ENCODE results near the gene LCLAT1. TPM values are rescaled to one million over a fixed set of nuclear protein-coding genes. Genes with fewer than 3 reads are reported as not detected.

LCLAT1 gene
- total RNA-seq, 2 experiments from 2014 or later: 9.2 to 19.6 TPM

- intact Hi-C loops (cut with micrococcal nuclease; ENCODE audit: unreplicated experiment): no loop called here
Observed at GRCh38 chr2:30647752-30648457, 200.9 kb downstream of the LCLAT1 start.

GRCh38 chr2:30649278-30649677 lies 202.2 kb downstream of the LCLAT1 start:
- TF ChIP-seq EZH2phosphoT487 (IDR thresholded peaks at IDR 0.05; ENCODE audit: borderline replicate concordance, low read depth, low read length) (no peak), CTCF (conservative IDR thresholded peaks at IDR 0.05; ENCODE audit: low read length) (no peak)
- Histone ChIP-seq H3K36me3 (ENCODE audit: insufficient read depth, low read length) (no peaks in the 10 kb centered on the region), H3K4me2 (ENCODE audit: low read length) (no peak overlapping the region), H3K79me2 (ENCODE audit: insufficient read depth, low read depth, low read length) (no peaks in the 10 kb centered on the region), H3K27ac (ENCODE audit: low read depth, low read length, poor library complexity, severe bottlenecking) (no peak overlapping the region), H3K9me2 (ENCODE audit: insufficient read depth, low read length) (no peaks in the 10 kb centered on the region), H2AFZ (ENCODE audit: low read length) (no peak overlapping the region), H3K9me3 (ENCODE audit: low read length) (no peaks in the 10 kb centered on the region), H3K4me3 (ENCODE audit: low read depth, low read length, poor library complexity, severe bottlenecking) (no peak overlapping the region), H4K20me1 (ENCODE audit: insufficient read depth, low read length) (no peaks in the 10 kb centered on the region), H3K4me1 (ENCODE audit: insufficient read depth, low read length, poor library complexity, severe bottlenecking) (no peaks in the 10 kb centered on the region)
- POLR2A ChIA-PET: no interaction called here
- intact Hi-C loops (cut with micrococcal nuclease; ENCODE audit: unreplicated experiment): no loop called here
- CTCF ChIA-PET (ENCODE audit: unreplicated experiment): no interaction called here
- BruUV-seq (replicated peaks): no TSS peak
- DNase-seq (ENCODE audit: low spot score): no peak

More at GRCh38 chr2:30647752-30648457, 200.9 kb downstream of the LCLAT1 start:
- Histone ChIP-seq H3K4me3 (ENCODE audit: low read depth, low read length, poor library complexity, severe bottlenecking) (no peak overlapping the region), H3K36me3 (ENCODE audit: insufficient read depth, low read length) (no peaks in the 10 kb centered on the region), H4K20me1 (ENCODE audit: insufficient read depth, low read length) (no peaks in the 10 kb centered on the region), H3K9me3 (ENCODE audit: low read length) (no peaks in the 10 kb centered on the region), H3K4me1 (ENCODE audit: insufficient read depth, low read length, poor library complexity, severe bottlenecking) (no peaks in the 10 kb centered on the region), H2AFZ (ENCODE audit: low read length) (no peak overlapping the region), H3K79me2 (ENCODE audit: insufficient read depth, low read depth, low read length) (no peaks in the 10 kb centered on the region), H3K9me2 (ENCODE audit: insufficient read depth, low read length) (no peaks in the 10 kb centered on the region), H3K27ac (ENCODE audit: low read depth, low read length, poor library complexity, severe bottlenecking) (no peak overlapping the region), H3K4me2 (ENCODE audit: low read length) (no peak overlapping the region)
- no TSS peak for BruUV-seq (replicated peaks)
- TF ChIP-seq EZH2phosphoT487 (IDR thresholded peaks at IDR 0.05; ENCODE audit: borderline replicate concordance, low read depth, low read length) (no peak), CTCF (conservative IDR thresholded peaks at IDR 0.05; ENCODE audit: low read length) (no peak)
- no peak for DNase-seq (ENCODE audit: low spot score)
- POLR2A ChIA-PET: interaction anchor here (0.6 kb wide), 1 partner anchor 10 kb away, joined by 3 read pairs; no protein-coding TSS in a partner anchor
- CTCF ChIA-PET (ENCODE audit: unreplicated experiment): no interaction called here

GRCh38 chr2:30649828-30650227 lies 202.8 kb downstream of the LCLAT1 start:
- H3K4me1 ChIP-seq (ENCODE audit: insufficient read depth, low read length, poor library complexity, severe bottlenecking): no peaks in the 10 kb centered on the region
- H3K9me3 ChIP-seq (ENCODE audit: low read length): no peaks in the 10 kb centered on the region
- no peak overlapping the region for H2AFZ ChIP-seq (ENCODE audit: low read length)
- H3K4me3 ChIP-seq (ENCODE audit: low read depth, low read length, poor library complexity, severe bottlenecking): no peak overlapping the region
- no peak overlapping the region for H3K4me2 ChIP-seq (ENCODE audit: low read length)
- H3K9me2 ChIP-seq (ENCODE audit: insufficient read depth, low read length): no peaks in the 10 kb centered on the region
- ChIA-PET POLR2A (no interaction called here), CTCF (ENCODE audit: unreplicated experiment) (no interaction called here)
- no peak for TF ChIP-seq CTCF (conservative IDR thresholded peaks at IDR 0.05; ENCODE audit: low read length)
- no peak for TF ChIP-seq EZH2phosphoT487 (IDR thresholded peaks at IDR 0.05; ENCODE audit: borderline replicate concordance, low read depth, low read length)
- intact Hi-C loops (cut with micrococcal nuclease; ENCODE audit: unreplicated experiment): no loop called here
- H3K36me3 ChIP-seq (ENCODE audit: insufficient read depth, low read length): no peaks in the 10 kb centered on the region
- DNase-seq (ENCODE audit: low spot score): no peak
- H3K27ac ChIP-seq (ENCODE audit: low read depth, low read length, poor library complexity, severe bottlenecking): no peak overlapping the region
- BruUV-seq (replicated peaks): no TSS peak
- H3K79me2 ChIP-seq (ENCODE audit: insufficient read depth, low read depth, low read length): no peaks in the 10 kb centered on the region
- no peaks in the 10 kb centered on the region for H4K20me1 ChIP-seq (ENCODE audit: insufficient read depth, low read length)

Data from OCI-LY7 (cell line).